SK-N-MC (cell line): ENCODE results near the gene HAPLN3.

ENCODE experiments used
- DNase-seq: peaks from one replicate; pipeline ENCODE4 v3.0.0-alpha.2; 2011; ENCODE audit warnings: low read depth, low spot score
- H3K27ac ChIP-seq: fragments of 200-600 bp; sonication (generic); 2 replicates; pipeline ENCODE4 v1.5.1; 2016; ENCODE audit warnings: mixed run types
- H3K36me3 ChIP-seq: fragments of 200-600 bp; sonication (generic); 2 replicates; pipeline ENCODE4 v1.6.1; 2017; ENCODE audit warnings: antibody characterized with exemption, low read length, mixed read lengths; ENCODE audit not compliant: insufficient read depth
- H3K4me3 ChIP-seq: fragments of 200-600 bp; sonication (generic); 2 replicates; pipeline ENCODE4 v1.5.1; 2016
- H3K9ac ChIP-seq: fragments of 200-600 bp; sonication (generic); 2 replicates; pipeline ENCODE4 v1.8.0; 2017; ENCODE audit warnings: mixed run types, mixed read lengths; ENCODE audit not compliant: insufficient read length
- H3K9me3 ChIP-seq: fragments of 200-600 bp; sonication (generic); 2 replicates; pipeline ENCODE4 v1.6.1; 2017; ENCODE audit warnings: low read depth, mild to moderate bottlenecking, antibody characterized with exemption, low read length, moderate library complexity, mixed read lengths
- EZH2 ChIP-seq: fragments of 200-600 bp; sonication (generic); IDR thresholded peaks from one replicate; pipeline ENCODE4 v1.6.1; 2017; ENCODE audit warnings: antibody characterized with exemption
- FOXP2 ChIP-seq: optimal IDR thresholded peaks from 2 replicates; pipeline ENCODE3; 2011; ENCODE audit warnings: mild to moderate bottlenecking, moderate library complexity; ENCODE audit not compliant: insufficient read depth; ENCODE audit errors: extremely low read length, control extremely low read depth
- POLR2AphosphoS5 ChIP-seq: IDR thresholded peaks from 2 replicates; pipeline ENCODE4 v1.6.1; 2012; ENCODE audit warnings: mild to moderate bottlenecking, low read depth, low read length, borderline replicate concordance

Gene HAPLN3

GRCh38 chr15:88897142-88897455 is 1.8 kb upstream of the HAPLN3 start:
- no peak for DNase-seq
- TF ChIP-seq FOXP2 (no peak), EZH2 (no peak), POLR2AphosphoS5 (peak; percentile 65; the same call in 1 of the 2 replicates)
- Histone ChIP-seq H3K9me3 (no peaks in the 10 kb centered on the region), H3K9ac (peak overlapping the region; percentile 65), H3K4me3 (peak overlapping the region; percentile 74), H3K27ac (peak overlapping the region; percentile 88), H3K36me3 (no peaks in the 10 kb centered on the region)

DNA sequence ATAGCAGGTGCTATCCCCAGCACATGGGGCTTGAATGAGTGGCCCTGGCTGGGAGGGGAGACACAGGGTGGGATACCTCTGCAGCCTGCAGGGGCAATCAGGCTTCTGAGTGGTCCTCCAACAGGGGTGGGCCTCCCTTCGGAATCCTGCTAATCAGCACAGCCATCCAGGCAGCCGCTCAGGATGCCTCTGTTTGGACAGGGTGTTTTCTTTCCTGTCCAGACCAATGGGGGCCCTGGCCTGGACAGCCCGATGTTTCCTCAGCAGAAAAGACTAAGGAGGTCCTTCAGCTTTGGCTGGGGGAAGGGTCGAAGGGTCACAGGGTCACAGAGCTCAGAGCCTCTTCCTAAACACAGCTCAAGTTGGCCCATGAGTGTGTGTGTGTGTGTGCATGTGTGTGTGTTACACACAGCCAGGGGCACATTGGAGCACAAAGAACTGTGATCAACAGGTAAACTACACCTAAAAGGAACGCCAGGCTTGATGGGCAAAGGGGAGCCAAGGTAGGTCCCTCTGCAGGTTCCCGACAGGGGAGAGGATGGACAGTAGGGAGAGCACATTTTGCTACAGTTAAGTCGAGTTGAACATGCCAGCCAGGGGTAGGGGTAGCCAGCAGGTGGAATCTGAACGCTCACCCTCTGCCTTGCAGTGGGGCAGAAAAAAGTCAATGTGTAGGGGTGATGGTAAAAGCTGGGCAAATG is 1.1 kb upstream of the HAPLN3 start:
- TF ChIP-seq FOXP2, result no peak
- no peak for TF ChIP-seq EZH2
- no peak for TF ChIP-seq POLR2AphosphoS5
- H3K27ac ChIP-seq, result peak overlapping the region; percentile 88

DNA sequence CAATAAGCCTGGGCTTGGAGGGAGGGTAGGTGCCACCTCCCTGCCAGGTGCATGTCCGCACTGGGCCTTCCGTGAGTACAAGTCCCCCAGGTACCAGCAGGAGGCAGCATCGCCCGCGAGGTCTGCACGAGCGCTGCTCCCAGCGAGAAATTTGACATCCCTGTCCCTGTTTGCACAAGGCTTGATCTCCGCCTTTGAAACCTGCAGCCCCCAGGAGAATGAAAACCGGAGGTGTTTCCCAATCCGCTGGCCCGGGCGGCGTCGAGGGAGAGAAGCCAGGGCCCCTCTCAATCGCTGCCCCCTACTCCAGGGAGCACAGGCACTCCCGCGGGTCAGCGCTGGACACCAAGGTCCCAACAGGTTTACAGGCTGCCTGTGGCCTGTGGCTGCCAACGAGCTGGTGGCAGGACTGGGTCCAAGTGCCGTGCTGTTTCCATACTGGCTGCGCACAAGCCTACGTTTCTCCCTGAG is 961 bp downstream of the HAPLN3 start:
- TF ChIP-seq EZH2 (no peak), FOXP2 (no peak), POLR2AphosphoS5 (no peak)
- DNase-seq, result no peak
- Histone ChIP-seq H3K4me3 (peak overlapping the region; percentile 78), H3K9ac (peak overlapping the region; percentile 74), H3K27ac (no peak overlapping the region), H3K9me3 (no peaks in the 10 kb centered on the region), H3K36me3 (no peaks in the 10 kb centered on the region)

More for the DNA sequence above, 1.1 kb upstream of the HAPLN3 start:
- Histone ChIP-seq H3K4me3 (peak overlapping the region; percentile 74), H3K9ac (no peak overlapping the region), H3K36me3 (no peaks in the 10 kb centered on the region), H3K9me3 (no peaks in the 10 kb centered on the region)
- no peak for DNase-seq

- TF ChIP-seq FOXP2 (no peak), EZH2 (no peak), POLR2AphosphoS5 (no peak)
- no peaks in the 10 kb centered on the region; the same call in 1 of the 2 replicates for H3K36me3 ChIP-seq
- no peak overlapping the region for H3K27ac ChIP-seq
- DNase-seq, result no peak
- no peak overlapping the region for H3K4me3 ChIP-seq
- H3K9ac ChIP-seq, result no peak overlapping the region
- H3K9me3 ChIP-seq, result no peaks in the 10 kb centered on the region
Observed at GRCh38 chr15:88891540-88892254, 3.6 kb downstream of the HAPLN3 start.

DNA sequence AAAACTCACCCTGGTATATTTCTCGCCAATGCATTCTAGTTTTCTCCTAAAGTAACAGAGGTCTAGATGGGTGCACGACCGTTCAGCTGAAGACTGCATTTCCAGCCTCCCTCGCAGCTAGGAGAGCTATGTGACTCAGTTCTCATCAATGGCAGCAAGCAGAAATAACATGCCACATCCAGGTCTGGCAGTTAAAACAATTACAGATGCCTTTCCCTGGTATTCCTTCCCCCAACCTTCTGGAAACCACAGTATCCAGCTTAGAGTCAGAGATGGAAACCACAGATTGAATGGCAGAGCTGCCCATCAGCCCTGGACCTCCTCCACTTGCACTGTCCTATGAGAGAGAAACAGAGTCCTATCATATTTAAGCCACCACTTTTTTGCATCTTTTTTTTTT is 4.8 kb downstream of the HAPLN3 start:
- DNase-seq, result no peak
- Histone ChIP-seq H3K27ac (no peak overlapping the region), H3K4me3 (no peak overlapping the region), H3K9me3 (no peaks in the 10 kb centered on the region), H3K36me3 (no peaks in the 10 kb centered on the region; the same call in 1 of the 2 replicates), H3K9ac (no peak overlapping the region)
- TF ChIP-seq FOXP2 (no peak), EZH2 (no peak), POLR2AphosphoS5 (no peak)

GRCh38 chr15:88888719-88889118 is 6.6 kb downstream of the HAPLN3 start:
- H3K9ac ChIP-seq, result no peak overlapping the region
- no peak overlapping the region for H3K4me3 ChIP-seq
- DNase-seq, result no peak
- no peaks in the 10 kb centered on the region; the same call in 1 of the 2 replicates for H3K36me3 ChIP-seq
- no peaks in the 10 kb centered on the region for H3K9me3 ChIP-seq
- no peak overlapping the region for H3K27ac ChIP-seq
- TF ChIP-seq POLR2AphosphoS5 (no peak), FOXP2 (no peak), EZH2 (no peak)

DNA sequence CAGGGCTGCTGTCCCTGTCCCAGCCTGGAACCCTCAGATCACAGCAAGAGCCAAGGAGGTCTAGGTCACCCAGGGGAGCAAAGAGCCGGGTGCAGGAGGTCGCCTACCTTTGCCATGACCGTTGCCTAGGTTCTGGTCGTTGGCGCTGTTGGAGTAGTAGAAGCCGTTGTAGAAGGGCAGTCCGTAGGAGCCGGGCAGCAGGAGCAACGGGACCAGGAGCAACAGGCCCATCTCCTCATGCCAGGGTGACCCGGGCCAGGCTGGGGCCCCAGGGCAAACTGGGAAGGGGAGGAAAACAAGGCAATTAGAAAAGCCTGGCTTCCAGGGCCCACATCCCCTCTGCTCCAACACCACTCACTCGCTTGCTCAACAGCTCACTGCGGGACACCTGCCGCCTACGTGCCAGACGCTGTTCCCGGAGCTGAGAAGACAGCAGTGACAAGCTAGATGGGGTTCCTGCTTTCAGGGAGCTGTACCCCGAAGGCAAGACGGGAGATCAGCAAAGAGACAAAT is 8.2 kb downstream of the HAPLN3 start:
- no peak for TF ChIP-seq FOXP2
- TF ChIP-seq EZH2, result no peak
- no peak for TF ChIP-seq POLR2AphosphoS5

DNA sequence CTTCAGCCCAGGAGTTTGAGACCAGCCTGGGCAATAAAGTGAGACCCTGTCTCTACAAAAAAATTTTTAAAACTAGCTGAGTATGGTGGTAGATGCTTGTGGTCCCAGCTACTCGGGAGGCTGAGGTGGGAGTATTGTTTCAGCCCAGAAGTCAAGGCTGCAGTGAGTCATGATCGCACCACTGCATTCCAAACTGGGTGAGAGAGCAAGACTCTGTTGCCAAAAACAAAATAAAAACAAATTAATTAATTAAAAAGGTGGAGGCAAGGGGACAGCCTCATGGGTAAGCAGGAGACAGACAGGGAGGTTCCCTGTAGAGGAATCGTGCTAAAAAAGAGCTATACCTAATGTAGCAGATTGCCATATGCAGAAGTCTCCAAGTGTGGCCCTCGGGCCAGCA is 12.6 kb downstream of the HAPLN3 start:
- Histone ChIP-seq H3K27ac (no peak overlapping the region), H3K4me3 (no peak overlapping the region), H3K9me3 (no peaks in the 10 kb centered on the region), H3K9ac (no peak overlapping the region), H3K36me3 (peaks cover 4% of the 10 kb centered on the region; the same call in 1 of the 2 replicates)
- no peak for TF ChIP-seq EZH2
- TF ChIP-seq POLR2AphosphoS5, result no peak
- TF ChIP-seq FOXP2, result no peak
- DNase-seq, result no peak

More for the DNA sequence above, 8.2 kb downstream of the HAPLN3 start:
- no peak overlapping the region for H3K9ac ChIP-seq
- no peaks in the 10 kb centered on the region for H3K9me3 ChIP-seq
- no peak for DNase-seq
- no peak overlapping the region for H3K4me3 ChIP-seq
- H3K36me3 ChIP-seq, result peaks cover 4% of the 10 kb centered on the region; the same call in 1 of the 2 replicates
- H3K27ac ChIP-seq, result no peak overlapping the region

DNA sequence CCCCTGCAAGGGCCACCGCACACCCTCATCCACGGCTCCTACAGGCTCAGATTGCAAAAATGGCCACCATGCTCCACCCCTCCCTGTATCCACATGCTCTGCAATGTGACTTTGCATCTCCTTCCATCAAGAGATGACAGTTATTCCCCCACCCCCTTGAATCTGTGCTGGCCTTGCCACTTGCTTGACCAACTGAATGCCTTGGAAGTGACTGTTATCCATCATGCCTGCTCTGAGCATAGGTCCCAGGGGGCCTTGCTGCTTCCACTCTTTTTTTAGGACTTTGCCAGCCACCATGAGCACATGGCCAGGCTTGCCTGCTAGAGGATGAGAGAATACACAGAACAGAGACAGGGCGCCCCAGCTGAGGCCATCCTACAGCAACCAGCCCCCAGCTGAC is 13.6 kb downstream of the HAPLN3 start:
- TF ChIP-seq EZH2, result no peak
- no peak overlapping the region for H3K27ac ChIP-seq
- DNase-seq, result no peak
- H3K9me3 ChIP-seq, result no peaks in the 10 kb centered on the region
- no peak overlapping the region for H3K9ac ChIP-seq
- H3K36me3 ChIP-seq, result peaks cover 4% of the 10 kb centered on the region; the same call in 1 of the 2 replicates
- no peak overlapping the region for H3K4me3 ChIP-seq
